Effector memory CD4-positive, alpha-beta T cell (primary cell): Measurements from ENCODE around the gene GREB1.

Source experiments
- DNase-seq, 3 donors: peaks; one replicate each; pipeline ENCODE4 v3.0.0-alpha.2; 2020
- H3K27ac ChIP-seq: 2 replicates; pipeline ENCODE4 v1.7.0; 2013; ENCODE audit warnings: mild to moderate bottlenecking, low read length, moderate library complexity; ENCODE audit not compliant: insufficient read depth, poor library complexity, severe bottlenecking
- H3K27me3 ChIP-seq: replicated peaks from 2 replicates; pipeline ENCODE4 v1.7.0; 2013; ENCODE audit warnings: mild to moderate bottlenecking, low read length; ENCODE audit not compliant: insufficient read depth, control insufficient read depth, poor library complexity, severe bottlenecking
- H3K36me3 ChIP-seq: 2 replicates; pipeline ENCODE4 v1.7.0; 2013; ENCODE audit warnings: mild to moderate bottlenecking, low read length, moderate library complexity; ENCODE audit not compliant: control insufficient read depth, insufficient read depth
- H3K4me1 ChIP-seq: 2 replicates; pipeline ENCODE4 v1.7.0; 2013; ENCODE audit warnings: low read length, mild to moderate bottlenecking; ENCODE audit not compliant: control insufficient read depth, insufficient read depth, poor library complexity, severe bottlenecking
- H3K4me3 ChIP-seq: 2 replicates; pipeline ENCODE4 v1.7.0; 2013; ENCODE audit warnings: low read length, low read depth, mild to moderate bottlenecking; ENCODE audit not compliant: insufficient read depth, poor library complexity, severe bottlenecking
- H3K9me3 ChIP-seq: 2 replicates; pipeline ENCODE4 v1.7.0; 2013; ENCODE audit warnings: mild to moderate bottlenecking, low read length, moderate library complexity; ENCODE audit not compliant: control insufficient read depth

GREB1 gene

GRCh38 chr2:11691076-11691660 is 157.3 kb downstream of the GREB1 start:
- H3K27me3 ChIP-seq, result no peaks in the 10 kb centered on the region
- H3K36me3 ChIP-seq, result no peaks in the 10 kb centered on the region
- peaks cover 4% of the 10 kb centered on the region for H3K4me1 ChIP-seq
- no peak for DNase-seq
- no peaks in the 10 kb centered on the region for H3K9me3 ChIP-seq
- H3K4me3 ChIP-seq, result no peak overlapping the region
- H3K27ac ChIP-seq, result no peak overlapping the region
